Measurements from ENCODE around the gene TNFRSF13B. TPM values are rescaled to one million over a fixed set of nuclear protein-coding genes. Genes with fewer than 3 reads are reported as not detected.

The TNFRSF13B gene
- total RNA-seq, 1 experiment from 2014 or later, result 0.28 TPM

DNA sequence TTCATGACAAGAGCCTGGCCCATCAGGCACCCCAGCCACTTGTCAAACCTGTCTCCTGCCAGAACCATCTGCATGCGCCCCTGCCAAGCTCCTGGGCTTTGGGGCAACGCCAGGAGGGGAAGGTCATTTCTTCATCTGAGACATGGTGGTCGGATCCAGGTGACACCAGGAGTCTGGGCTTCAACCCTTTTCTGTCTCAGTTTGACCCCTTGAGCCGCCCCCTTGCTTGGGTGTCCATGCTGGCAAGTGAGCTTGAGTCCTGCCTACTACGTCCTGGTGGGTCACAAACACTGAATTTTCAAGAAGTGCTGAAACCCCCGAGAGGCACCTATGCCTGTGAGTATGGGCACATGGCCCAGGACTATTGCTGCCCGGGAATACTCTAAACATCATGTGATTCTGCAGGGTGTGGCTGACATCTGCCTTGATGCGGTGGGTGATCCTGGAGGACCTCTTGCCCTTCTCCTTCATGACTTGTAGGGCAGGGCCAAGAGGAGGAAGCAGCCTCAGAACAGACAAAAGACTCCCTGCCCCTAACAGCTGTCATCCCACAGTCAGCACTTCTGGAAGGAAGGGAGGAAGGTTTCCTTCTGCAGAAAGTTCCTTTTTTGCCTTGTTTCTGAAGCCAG, 43.4 kb downstream of the TNFRSF13B start:
- Histone ChIP-seq H2BK20ac (ENCODE audit: low read depth, low read length, poor library complexity, severe bottlenecking) (no peak overlapping the region), H3T11ph (ENCODE audit: low read length) (no peak overlapping the region), H4K5ac (ENCODE audit: insufficient read length, low read depth, low read length) (no peak overlapping the region), H3K79me2 (ENCODE audit: insufficient read depth, low read length) (no peaks in the 10 kb centered on the region), H2BK12ac (ENCODE audit: insufficient read length, low read depth, low read length) (no peak overlapping the region), H2AFZ (ENCODE audit: low read length) (no peak overlapping the region), H3K4me2 (ENCODE audit: insufficient read depth, insufficient read length, low read length) (no peak overlapping the region), H4K8ac (replicated peaks; ENCODE audit: insufficient read length, low read depth, low read length) (no peak overlapping the region), H3K4me1 (ENCODE audit: insufficient read depth, low read length) (no peaks in the 10 kb centered on the region), H2BK120ac (ENCODE audit: low read depth, low read length, poor library complexity, severe bottlenecking) (no peak overlapping the region), H2BK5ac (ENCODE audit: insufficient read length, low read length) (no peak overlapping the region), H3K23me2 (ENCODE audit: insufficient read length, low read depth, low read length, poor library complexity, severe bottlenecking) (no peaks in the 10 kb centered on the region), H3K4ac (ENCODE audit: low read depth, low read length) (no peak overlapping the region), H3K27ac (ENCODE audit: insufficient read length, low read depth, low read length) (no peak overlapping the region), H4K20me1 (ENCODE audit: control insufficient read depth, insufficient read depth, insufficient read length) (no peaks in the 10 kb centered on the region), H4K91ac (ENCODE audit: insufficient read length, low read depth, low read length) (no peak overlapping the region), H3K23ac (ENCODE audit: insufficient read length, low read depth, low read length) (no peak overlapping the region), H3K79me1 (ENCODE audit: insufficient read depth, low read depth, low read length, poor library complexity, severe bottlenecking) (no peaks in the 10 kb centered on the region), H3K27me3 (ENCODE audit: insufficient read depth, low read length) (no peaks in the 10 kb centered on the region), H3K14ac (ENCODE audit: insufficient read depth, low read length) (no peak overlapping the region), H3K9me3 (ENCODE audit: control insufficient read depth, low read depth, low read length) (no peaks in the 10 kb centered on the region), H3K56ac (ENCODE audit: insufficient read length, low read depth, low read length) (no peak overlapping the region), H3K9ac (ENCODE audit: extremely low read depth, insufficient read length, low read length) (no peak overlapping the region), H2AK5ac (ENCODE audit: insufficient read length, low read length) (no peak overlapping the region), H3K18ac (ENCODE audit: insufficient read length, low read depth, low read length) (no peak overlapping the region), H2BK15ac (ENCODE audit: low read depth, low read length) (no peak overlapping the region)
- no peaks in the 10 kb centered on the region for H3K9me3 Mint-ChIP-seq
- peak overlapping the region in 1 of 3 experiments; percentile 44; a peak in 1 of 7 replicates for H3K27ac Mint-ChIP-seq
- no CpG with 5 or more reads among the region's 8 CpGs for WGBS (ENCODE audit: extremely low coverage, insufficient read length, low lambda C conversion rate)
- peaks cover 1% of the 10 kb centered on the region; the same call in 1 of the 2 replicates for H3K27me3 Mint-ChIP-seq (ENCODE audit: low read depth)
- peaks cover 6% of the 10 kb centered on the region in 2 experiments; a peak in 1 of 4 replicates for H3K4me1 Mint-ChIP-seq
- DNase-seq, result no peak
- no peaks in the 10 kb centered on the region for H3K36me3 Mint-ChIP-seq (ENCODE audit: insufficient read depth in 1 of 3, low read depth in 3 of 3)
- TF ChIP-seq, protein P1, sequence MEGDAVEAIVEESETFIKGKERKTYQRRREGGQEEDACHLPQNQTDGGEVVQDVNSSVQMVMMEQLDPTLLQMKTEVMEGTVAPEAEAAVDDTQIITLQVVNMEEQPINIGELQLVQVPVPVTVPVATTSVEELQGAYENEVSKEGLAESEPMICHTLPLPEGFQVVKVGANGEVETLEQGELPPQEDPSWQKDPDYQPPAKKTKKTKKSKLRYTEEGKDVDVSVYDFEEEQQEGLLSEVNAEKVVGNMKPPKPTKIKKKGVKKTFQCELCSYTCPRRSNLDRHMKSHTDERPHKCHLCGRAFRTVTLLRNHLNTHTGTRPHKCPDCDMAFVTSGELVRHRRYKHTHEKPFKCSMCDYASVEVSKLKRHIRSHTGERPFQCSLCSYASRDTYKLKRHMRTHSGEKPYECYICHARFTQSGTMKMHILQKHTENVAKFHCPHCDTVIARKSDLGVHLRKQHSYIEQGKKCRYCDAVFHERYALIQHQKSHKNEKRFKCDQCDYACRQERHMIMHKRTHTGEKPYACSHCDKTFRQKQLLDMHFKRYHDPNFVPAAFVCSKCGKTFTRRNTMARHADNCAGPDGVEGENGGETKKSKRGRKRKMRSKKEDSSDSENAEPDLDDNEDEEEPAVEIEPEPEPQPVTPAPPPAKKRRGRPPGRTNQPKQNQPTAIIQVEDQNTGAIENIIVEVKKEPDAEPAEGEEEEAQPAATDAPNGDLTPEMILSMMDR (conservative IDR thresholded peaks at IDR 0.05), result no peak
- no peak overlapping the region for H3K4me3 Mint-ChIP-seq

All from H9 (cell line).